H9 (cell line): ENCODE results near the gene EPB41L1. TPM values are rescaled to one million over a fixed set of nuclear protein-coding genes. Genes with fewer than 3 reads are reported as not detected.

Source experiments
- DNase-seq: peaks from one replicate; pipeline ENCODE4 v3.0.0-alpha.2; 2017
- H2AFZ ChIP-seq: one replicate; pipeline ENCODE4 v1.6.1; 2013; ENCODE audit warnings: mild to moderate bottlenecking, low read length, control low read depth, moderate library complexity
- H2AK5ac ChIP-seq: 2 replicates; pipeline ENCODE4 v1.6.1; 2013; ENCODE audit warnings: low read length, control low read depth, mixed read lengths; ENCODE audit not compliant: insufficient read length
- H2BK120ac ChIP-seq: one replicate; pipeline ENCODE4 v1.6.1; 2013; ENCODE audit warnings: low read depth, mild to moderate bottlenecking, low read length, control low read depth, inconsistent platforms; ENCODE audit not compliant: poor library complexity, severe bottlenecking
- H2BK12ac ChIP-seq: 2 replicates; pipeline ENCODE4 v1.6.1; 2013; ENCODE audit warnings: low read length, control low read depth, mixed read lengths, low read depth; ENCODE audit not compliant: insufficient read length
- H2BK15ac ChIP-seq: 2 replicates; pipeline ENCODE4 v1.6.1; 2013; ENCODE audit warnings: low read depth, low read length, control low read depth
- H2BK20ac ChIP-seq: one replicate; pipeline ENCODE4 v1.6.1; 2013; ENCODE audit warnings: low read depth, mild to moderate bottlenecking, low read length, control low read depth, inconsistent platforms; ENCODE audit not compliant: poor library complexity, severe bottlenecking
- H2BK5ac ChIP-seq: 2 replicates; pipeline ENCODE4 v1.6.1; 2013; ENCODE audit warnings: low read length, control low read depth, mixed read lengths; ENCODE audit not compliant: insufficient read length
- H3K14ac ChIP-seq: 2 replicates; pipeline ENCODE4 v1.6.1; 2013; ENCODE audit warnings: low read length, control low read depth; ENCODE audit not compliant: insufficient read depth
- H3K18ac ChIP-seq: 2 replicates; pipeline ENCODE4 v1.6.1; 2013; ENCODE audit warnings: low read depth, mild to moderate bottlenecking, mixed read lengths, low read length, control low read depth; ENCODE audit not compliant: insufficient read length
- H3K23ac ChIP-seq: 2 replicates; pipeline ENCODE4 v1.6.1; 2013; ENCODE audit warnings: low read length, control low read depth, mixed read lengths, low read depth; ENCODE audit not compliant: insufficient read length
- H3K23me2 ChIP-seq: 2 replicates; pipeline ENCODE4 v1.6.1; 2013; ENCODE audit warnings: low read depth, mild to moderate bottlenecking, mixed read lengths, low read length, control low read depth; ENCODE audit not compliant: insufficient read length, poor library complexity, severe bottlenecking
- H3K27ac ChIP-seq: 2 replicates; pipeline ENCODE4 v1.5.1; 2013; ENCODE audit warnings: low read length, control low read depth, mixed read lengths, low read depth; ENCODE audit not compliant: insufficient read length
- H3K27me3 ChIP-seq: 2 replicates; pipeline ENCODE4 v1.6.1; 2013; ENCODE audit warnings: low read length, control low read depth, inconsistent platforms; ENCODE audit not compliant: insufficient read depth
- H3K4ac ChIP-seq: 2 replicates; pipeline ENCODE4 v1.6.1; 2013; ENCODE audit warnings: low read depth, mild to moderate bottlenecking, control low read depth, inconsistent platforms, low read length, moderate library complexity
- H3K4me1 ChIP-seq: 2 replicates; pipeline ENCODE4 v1.6.1; 2013; ENCODE audit warnings: low read length, control low read depth, inconsistent platforms; ENCODE audit not compliant: insufficient read depth
- H3K4me2 ChIP-seq: 2 replicates; pipeline ENCODE4 v1.6.1; 2013; ENCODE audit warnings: low read length, control low read depth, mixed read lengths; ENCODE audit not compliant: insufficient read length, insufficient read depth
- H3K56ac ChIP-seq: 2 replicates; pipeline ENCODE4 v1.6.1; 2013; ENCODE audit warnings: low read depth, mild to moderate bottlenecking, mixed read lengths, low read length, control low read depth; ENCODE audit not compliant: insufficient read length
- H3K79me1 ChIP-seq: 2 replicates; pipeline ENCODE4 v1.6.1; 2013; ENCODE audit warnings: low read depth, mild to moderate bottlenecking, moderate library complexity, low read length, control low read depth, inconsistent platforms; ENCODE audit not compliant: insufficient read depth, poor library complexity, severe bottlenecking
- H3K79me2 ChIP-seq: 2 replicates; pipeline ENCODE4 v1.6.1; 2013; ENCODE audit warnings: low read length, control low read depth, inconsistent platforms; ENCODE audit not compliant: insufficient read depth
- H3K9ac ChIP-seq: 2 replicates; pipeline ENCODE4 v1.6.1; 2013; ENCODE audit warnings: low read length, control low read depth, mixed read lengths; ENCODE audit not compliant: insufficient read length; ENCODE audit errors: extremely low read depth
- H3K9me3 ChIP-seq: one replicate; pipeline ENCODE4 v1.6.1; 2013; ENCODE audit warnings: low read depth, low read length, inconsistent platforms; ENCODE audit not compliant: control insufficient read depth
- H3T11ph ChIP-seq: one replicate; pipeline ENCODE4 v1.6.1; 2013; ENCODE audit warnings: mild to moderate bottlenecking, low read length, control low read depth, inconsistent platforms
- H4K20me1 ChIP-seq: one replicate; pipeline ENCODE4 v1.6.1; 2013; ENCODE audit not compliant: control insufficient read depth, insufficient read length, insufficient read depth
- H4K5ac ChIP-seq: 2 replicates; pipeline ENCODE4 v1.6.1; 2013; ENCODE audit warnings: low read depth, mild to moderate bottlenecking, mixed read lengths, low read length, control low read depth; ENCODE audit not compliant: insufficient read length
- H4K8ac ChIP-seq: replicated peaks from 2 replicates; pipeline ENCODE4 v1.6.1; 2013; ENCODE audit warnings: low read length, control low read depth, mixed read lengths, low read depth; ENCODE audit not compliant: insufficient read length
- H4K91ac ChIP-seq: 2 replicates; pipeline ENCODE4 v1.6.1; 2013; ENCODE audit warnings: low read depth, mild to moderate bottlenecking, moderate library complexity, mixed read lengths, low read length, control low read depth; ENCODE audit not compliant: insufficient read length
- H3K27ac Mint-ChIP-seq, 3 experiments: 2 replicates in 2 of 3; 3 replicates in 1 of 3; pipeline ENCODE4 v1.8.0; 2020 to 2021; ENCODE audit warnings: mixed read lengths in 3 of 3, mild to moderate bottlenecking in 1 of 3, moderate library complexity in 1 of 3
- H3K27me3 Mint-ChIP-seq: 2 replicates; pipeline ENCODE4 v1.8.0; 2021; ENCODE audit warnings: low read depth, mild to moderate bottlenecking, moderate library complexity, mixed read lengths
- H3K36me3 Mint-ChIP-seq, 3 experiments: 2 replicates in 2 of 3; 3 replicates in 1 of 3; pipeline ENCODE4 v1.8.0; 2020 to 2021; ENCODE audit warnings: low read depth in 3 of 3, mixed read lengths in 3 of 3; ENCODE audit not compliant: insufficient read depth in 1 of 3
- H3K4me1 Mint-ChIP-seq, 2 experiments: 2 replicates each; pipeline ENCODE4 v1.8.0; 2020; ENCODE audit warnings: mixed read lengths in 2 of 2
- H3K4me3 Mint-ChIP-seq, 2 experiments: 2 replicates in 1 of 2; 3 replicates in 1 of 2; pipeline ENCODE4 v1.8.0; 2020 to 2021; ENCODE audit warnings: mild to moderate bottlenecking in 2 of 2, mixed read lengths in 2 of 2, moderate library complexity in 1 of 2
- H3K9me3 Mint-ChIP-seq, 2 experiments: 2 replicates in 1 of 2; 3 replicates in 1 of 2; pipeline ENCODE4 v1.8.0; 2020; ENCODE audit warnings: mild to moderate bottlenecking in 2 of 2, mixed read lengths in 2 of 2, moderate library complexity in 1 of 2
- WGBS: extraction: QIAGEN DNeasy Blood & Tissue Kit; methylation state at CpG from one replicate; pipeline ENCODE4 v1.1.7; 2013; ENCODE audit warnings: missing lambda C conversion rate, low lambda C conversion rate, mixed read lengths; ENCODE audit not compliant: insufficient read length; ENCODE audit errors: extremely low coverage; 5-methylcytosine and 5-hydroxymethylcytosine counted together
- total RNA-seq: library from RNA; stranded (reverse); gene quantifications from 2 replicates; pipeline ENCODE4 v1.2.1, GENCODE V29; 2021
- TF ChIP-seq, protein P1 (sequence below): fragments of 200-600 bp; sonication (generic); conservative IDR thresholded peaks from 3 replicates; pipeline ENCODE4 v1.8.0; 2021; ENCODE audit warnings: antibody characterized with exemption, mild to moderate bottlenecking

The EPB41L1 gene
- total RNA-seq, 1 experiment from 2014 or later = 31.1 TPM

DNA sequence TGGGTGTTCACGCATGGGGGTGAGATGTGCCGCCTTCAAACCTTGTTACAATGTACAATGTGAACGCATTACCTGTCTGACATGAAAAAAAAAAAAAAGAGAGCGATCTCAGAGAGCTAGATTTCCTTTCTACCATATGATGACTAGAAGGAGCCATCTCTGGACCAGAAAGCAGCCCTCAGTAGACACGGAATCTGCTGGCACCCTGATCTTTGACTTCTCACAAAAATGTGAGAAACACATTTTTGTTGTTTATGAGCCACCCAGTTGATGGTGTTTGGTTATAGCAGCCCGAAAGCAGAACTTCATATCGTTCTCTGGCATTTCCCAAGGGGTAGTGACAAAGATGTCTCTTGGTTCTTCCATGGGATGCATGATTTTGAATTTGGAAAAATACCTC, 33.5 kb upstream of the EPB41L1 start:
- no peak overlapping the region for H3K18ac ChIP-seq
- peaks cover 5 to 11% of the 10 kb centered on the region in 2 experiments for H3K4me1 Mint-ChIP-seq
- no peak overlapping the region for H3K9ac ChIP-seq
- WGBS = no CpG with 5 or more reads among the region's 7 CpGs
- H3K4ac ChIP-seq = no peak overlapping the region
- no peak overlapping the region for H2BK12ac ChIP-seq
- H2BK15ac ChIP-seq = no peak overlapping the region
- no peak overlapping the region for H3T11ph ChIP-seq
- H3K36me3 Mint-ChIP-seq = no peaks in the 10 kb centered on the region
- no peak overlapping the region for H2BK120ac ChIP-seq
- H4K91ac ChIP-seq = no peak overlapping the region
- no peak overlapping the region for H3K4me2 ChIP-seq
- no peaks in the 10 kb centered on the region for H3K9me3 ChIP-seq
- no peak overlapping the region for H3K27ac ChIP-seq
- H2BK20ac ChIP-seq = no peak overlapping the region
- H3K4me3 Mint-ChIP-seq = no peak overlapping the region
- H4K20me1 ChIP-seq = no peaks in the 10 kb centered on the region
- H2AFZ ChIP-seq = no peak overlapping the region
- no peak overlapping the region for H4K5ac ChIP-seq
- no peaks in the 10 kb centered on the region for H3K27me3 ChIP-seq
- H3K23ac ChIP-seq = no peak overlapping the region
- TF ChIP-seq, protein P1, sequence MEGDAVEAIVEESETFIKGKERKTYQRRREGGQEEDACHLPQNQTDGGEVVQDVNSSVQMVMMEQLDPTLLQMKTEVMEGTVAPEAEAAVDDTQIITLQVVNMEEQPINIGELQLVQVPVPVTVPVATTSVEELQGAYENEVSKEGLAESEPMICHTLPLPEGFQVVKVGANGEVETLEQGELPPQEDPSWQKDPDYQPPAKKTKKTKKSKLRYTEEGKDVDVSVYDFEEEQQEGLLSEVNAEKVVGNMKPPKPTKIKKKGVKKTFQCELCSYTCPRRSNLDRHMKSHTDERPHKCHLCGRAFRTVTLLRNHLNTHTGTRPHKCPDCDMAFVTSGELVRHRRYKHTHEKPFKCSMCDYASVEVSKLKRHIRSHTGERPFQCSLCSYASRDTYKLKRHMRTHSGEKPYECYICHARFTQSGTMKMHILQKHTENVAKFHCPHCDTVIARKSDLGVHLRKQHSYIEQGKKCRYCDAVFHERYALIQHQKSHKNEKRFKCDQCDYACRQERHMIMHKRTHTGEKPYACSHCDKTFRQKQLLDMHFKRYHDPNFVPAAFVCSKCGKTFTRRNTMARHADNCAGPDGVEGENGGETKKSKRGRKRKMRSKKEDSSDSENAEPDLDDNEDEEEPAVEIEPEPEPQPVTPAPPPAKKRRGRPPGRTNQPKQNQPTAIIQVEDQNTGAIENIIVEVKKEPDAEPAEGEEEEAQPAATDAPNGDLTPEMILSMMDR = no peak
- H3K14ac ChIP-seq = no peak overlapping the region
- H3K27ac Mint-ChIP-seq = no peak overlapping the region; a peak in 1 of 7 replicates
- no peak overlapping the region for H3K56ac ChIP-seq
- no peaks in the 10 kb centered on the region for H3K79me2 ChIP-seq
- H3K23me2 ChIP-seq = no peaks in the 10 kb centered on the region
- no peak for DNase-seq
- no peak overlapping the region for H2AK5ac ChIP-seq
- no peak overlapping the region for H2BK5ac ChIP-seq
- no peaks in the 10 kb centered on the region for H3K9me3 Mint-ChIP-seq
- H3K4me1 ChIP-seq = no peaks in the 10 kb centered on the region
- no peak overlapping the region for H4K8ac ChIP-seq
- peaks cover 38% of the 10 kb centered on the region for H3K27me3 Mint-ChIP-seq
- H3K79me1 ChIP-seq = no peaks in the 10 kb centered on the region
